ENCODE results near the gene DHX35. TPM values are rescaled to one million over a fixed set of nuclear protein-coding genes. Genes with fewer than 3 reads are reported as not detected.

Gene DHX35
- total RNA-seq, 1 donor from 2014 or later: 15.8 TPM

- no peaks in the 10 kb centered on the region for H3K4me1 ChIP-seq
- H3K9me3 ChIP-seq (replicated peaks): no peaks in the 10 kb centered on the region
- no peaks in the 10 kb centered on the region for H3K36me3 ChIP-seq
- intact Hi-C loops (cut with micrococcal nuclease): no loop called here
- DNase-seq: no peak
- H3K4me3 ChIP-seq: no peak overlapping the region
- H3K27ac ChIP-seq (replicated peaks): no peak overlapping the region
- peaks cover 22% of the 10 kb centered on the region for H3K27me3 ChIP-seq (ENCODE audit: low read depth)
- no peak for TF ChIP-seq CTCF (IDR thresholded peaks at IDR 0.05; ENCODE audit: borderline replicate concordance)
These were observed 95.0 kb downstream of the DHX35 start for GRCh38 chr20:39057143-39057542.

- TF ChIP-seq CTCF (IDR thresholded peaks at IDR 0.05; ENCODE audit: borderline replicate concordance): no peak
- DNase-seq: no peak
- no peaks in the 10 kb centered on the region for H3K9me3 ChIP-seq (replicated peaks)
- H3K36me3 ChIP-seq: no peaks in the 10 kb centered on the region
- no peak overlapping the region for H3K4me3 ChIP-seq
- peaks cover 17% of the 10 kb centered on the region for H3K27me3 ChIP-seq (ENCODE audit: low read depth)
- no peaks in the 10 kb centered on the region for H3K4me1 ChIP-seq
- intact Hi-C loops (cut with micrococcal nuclease): no loop called here
- H3K27ac ChIP-seq (replicated peaks): no peak overlapping the region
These were observed 95.8 kb downstream of the DHX35 start for GRCh38 chr20:39057911-39058310.

GRCh38 chr20:39059036-39059435, 96.9 kb downstream of the DHX35 start:
- Histone ChIP-seq H3K4me3 (no peak overlapping the region), H3K36me3 (no peaks in the 10 kb centered on the region), H3K9me3 (replicated peaks) (no peaks in the 10 kb centered on the region), H3K27me3 (ENCODE audit: low read depth) (peaks cover 13% of the 10 kb centered on the region), H3K4me1 (no peaks in the 10 kb centered on the region), H3K27ac (replicated peaks) (no peak overlapping the region)
- no peak for TF ChIP-seq CTCF (IDR thresholded peaks at IDR 0.05; ENCODE audit: borderline replicate concordance)
- DNase-seq: no peak
- intact Hi-C loops (cut with micrococcal nuclease): no loop called here

- H3K36me3 ChIP-seq: no peaks in the 10 kb centered on the region
- H3K27me3 ChIP-seq (ENCODE audit: low read depth): peaks cover 60% of the 10 kb centered on the region
- H3K4me3 ChIP-seq: no peak overlapping the region
- peaks cover 12% of the 10 kb centered on the region for H3K9me3 ChIP-seq (replicated peaks)
- no peak for TF ChIP-seq CTCF (IDR thresholded peaks at IDR 0.05; ENCODE audit: borderline replicate concordance)
- no peak for DNase-seq
- intact Hi-C loops (cut with micrococcal nuclease): no loop called here
- no peaks in the 10 kb centered on the region for H3K4me1 ChIP-seq
- H3K27ac ChIP-seq (replicated peaks): no peak overlapping the region
These were observed 104.5 kb downstream of the DHX35 start for GRCh38 chr20:39066471-39067242.

GRCh38 chr20:39067526-39068216, 105.5 kb downstream of the DHX35 start:
- DNase-seq: no peak
- intact Hi-C loops (cut with micrococcal nuclease): no loop called here
- TF ChIP-seq CTCF (IDR thresholded peaks at IDR 0.05; ENCODE audit: borderline replicate concordance): no peak
- Histone ChIP-seq H3K27me3 (ENCODE audit: low read depth) (peaks cover 69% of the 10 kb centered on the region), H3K36me3 (no peaks in the 10 kb centered on the region), H3K4me1 (no peaks in the 10 kb centered on the region), H3K9me3 (replicated peaks) (peaks cover 12% of the 10 kb centered on the region), H3K27ac (replicated peaks) (no peak overlapping the region), H3K4me3 (no peak overlapping the region)
